Skeletal muscle cell (primary cell): ENCODE results near the gene CALN1.
"Not testable (repeated sequence)": the region's sequence is repeated elsewhere in the genome, so short reads cannot be mapped to it uniquely, and the experiment has no call there.

Experiments used
- DNase-seq: peaks from one replicate; pipeline ENCODE4 v3.0.0-alpha.2; 2010; ENCODE audit warnings: low read depth
- H3K4me3 ChIP-seq: 2 replicates; pipeline ENCODE4 v1.5.1; 2011; ENCODE audit warnings: low read depth, mild to moderate bottlenecking, control low read depth, low read length, moderate library complexity

CALN1 gene

GRCh38 chr7:71962636-71963035, 449.5 kb downstream of the CALN1 start:
- no peak overlapping the region for H3K4me3 ChIP-seq
- no peak for DNase-seq

GRCh38 chr7:71961283-71961682, 450.9 kb downstream of the CALN1 start:
- H3K4me3 ChIP-seq = no peak overlapping the region
- DNase-seq = no peak

- DNase-seq = no peak
- no peak overlapping the region for H3K4me3 ChIP-seq
These were observed 470.0 kb downstream of the CALN1 start for GRCh38 chr7:71942115-71942514.

GRCh38 chr7:71937840-71938371, 474.2 kb downstream of the CALN1 start:
- no peak overlapping the region for H3K4me3 ChIP-seq

GRCh38 chr7:71935674-71936073, 476.5 kb downstream of the CALN1 start:
- DNase-seq = no peak
- H3K4me3 ChIP-seq = no peak overlapping the region

More at GRCh38 chr7:71937840-71938371, 474.2 kb downstream of the CALN1 start:
- no peak for DNase-seq

GRCh38 chr7:71933426-71933825, 478.7 kb downstream of the CALN1 start:
- no peak overlapping the region for H3K4me3 ChIP-seq
- no peak for DNase-seq

- no peak overlapping the region for H3K4me3 ChIP-seq
- no peak for DNase-seq
These were observed 486.5 kb downstream of the CALN1 start for GRCh38 chr7:71925663-71926062.

GRCh38 chr7:71914204-71914603, 497.9 kb downstream of the CALN1 start:
- H3K4me3 ChIP-seq = not testable (repeated sequence)

GRCh38 chr7:71912476-71912875, 499.7 kb downstream of the CALN1 start:
- H3K4me3 ChIP-seq = no peak overlapping the region
- DNase-seq = no peak

More at GRCh38 chr7:71914204-71914603, 497.9 kb downstream of the CALN1 start:
- not testable (repeated sequence) for DNase-seq

- H3K4me3 ChIP-seq = no peak overlapping the region
- DNase-seq = no peak
These were observed 501.1 kb downstream of the CALN1 start for GRCh38 chr7:71911051-71911450.

- DNase-seq = no peak
- no peak overlapping the region for H3K4me3 ChIP-seq
These were observed 506.3 kb downstream of the CALN1 start for GRCh38 chr7:71905821-71906220.

GRCh38 chr7:71904484-71904883, 507.7 kb downstream of the CALN1 start:
- no peak for DNase-seq
- no peak overlapping the region for H3K4me3 ChIP-seq

- H3K4me3 ChIP-seq = no peak overlapping the region
- DNase-seq = no peak
These were observed 511.6 kb downstream of the CALN1 start for GRCh38 chr7:71900556-71900955.

- H3K4me3 ChIP-seq = no peak overlapping the region
- DNase-seq = no peak
These were observed 515.6 kb downstream of the CALN1 start for GRCh38 chr7:71896535-71896934.

- no peak for DNase-seq
- H3K4me3 ChIP-seq = no peak overlapping the region
These were observed 526.1 kb downstream of the CALN1 start for GRCh38 chr7:71886046-71886445.

- H3K4me3 ChIP-seq = no peak overlapping the region
- DNase-seq = no peak
These were observed 526.7 kb downstream of the CALN1 start for GRCh38 chr7:71885487-71885886.

- H3K4me3 ChIP-seq = no peak overlapping the region
- DNase-seq = no peak
These were observed 528.7 kb downstream of the CALN1 start for GRCh38 chr7:71883415-71883814.

- no peak overlapping the region for H3K4me3 ChIP-seq
- no peak for DNase-seq
These were observed 540.7 kb downstream of the CALN1 start for GRCh38 chr7:71871446-71871845.

- no peak for DNase-seq
- H3K4me3 ChIP-seq = no peak overlapping the region
These were observed 541.3 kb downstream of the CALN1 start for GRCh38 chr7:71870812-71871211.

- peak; percentile 47 for DNase-seq
- H3K4me3 ChIP-seq = no peak overlapping the region
These were observed 543.3 kb downstream of the CALN1 start for GRCh38 chr7:71868797-71869196.

GRCh38 chr7:71867626-71868025, 544.5 kb downstream of the CALN1 start:
- no peak overlapping the region for H3K4me3 ChIP-seq
- DNase-seq = no peak

- no peak for DNase-seq
- no peak overlapping the region for H3K4me3 ChIP-seq
These were observed 547.0 kb downstream of the CALN1 start for GRCh38 chr7:71865172-71865571.
